Amniotic stem cell (primary cell): ENCODE results near the gene ARSB.
"Not testable (repeated sequence)": the region's sequence is repeated elsewhere in the genome, so short reads cannot be mapped to it uniquely, and the experiment has no call there.

Experiments
- DNase-seq: peaks from one replicate; lab custom pipeline; 2025; lab: John Stamatoyannopoulos, UW

Gene ARSB

DNA sequence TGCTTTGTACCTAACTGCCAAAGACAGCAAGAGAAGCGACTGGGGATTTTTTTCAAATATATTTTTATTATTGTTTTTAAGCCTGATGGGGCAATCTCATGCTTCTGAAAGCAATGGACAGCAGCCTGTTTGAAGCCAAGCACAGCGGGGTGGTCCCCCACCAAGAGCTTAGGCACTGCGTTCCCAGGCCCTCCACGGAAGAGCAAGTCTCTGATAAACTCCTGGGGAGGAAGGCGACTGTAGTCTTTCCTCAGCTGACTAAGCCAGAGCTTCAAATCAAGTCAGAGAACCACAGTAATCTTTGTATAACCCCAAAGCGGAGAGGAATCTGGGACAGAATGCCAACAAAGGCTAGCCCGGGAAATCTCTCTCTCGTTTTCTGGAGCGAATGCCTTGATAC is 54.4 kb downstream of the ARSB start:
- no peak for DNase-seq

DNA sequence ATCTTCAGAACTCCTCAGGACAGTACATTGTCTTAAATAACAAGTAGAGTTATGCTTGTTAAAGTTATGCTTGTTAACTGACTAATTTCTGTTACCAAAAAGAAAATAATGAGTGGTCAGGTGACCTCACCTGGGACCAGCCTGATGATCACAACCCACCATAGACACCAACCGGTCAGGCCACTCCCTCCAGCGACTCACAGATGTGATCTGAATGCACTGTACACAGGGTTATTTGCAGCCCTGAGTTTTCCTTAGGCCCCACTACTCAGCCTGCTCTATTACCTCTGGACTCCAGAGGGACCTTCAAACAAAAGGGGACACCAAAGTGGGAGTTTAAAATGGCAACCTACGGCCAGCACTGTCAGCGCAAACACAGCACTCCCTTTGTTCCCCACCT is 55.3 kb downstream of the ARSB start:
- no peak for DNase-seq

DNA sequence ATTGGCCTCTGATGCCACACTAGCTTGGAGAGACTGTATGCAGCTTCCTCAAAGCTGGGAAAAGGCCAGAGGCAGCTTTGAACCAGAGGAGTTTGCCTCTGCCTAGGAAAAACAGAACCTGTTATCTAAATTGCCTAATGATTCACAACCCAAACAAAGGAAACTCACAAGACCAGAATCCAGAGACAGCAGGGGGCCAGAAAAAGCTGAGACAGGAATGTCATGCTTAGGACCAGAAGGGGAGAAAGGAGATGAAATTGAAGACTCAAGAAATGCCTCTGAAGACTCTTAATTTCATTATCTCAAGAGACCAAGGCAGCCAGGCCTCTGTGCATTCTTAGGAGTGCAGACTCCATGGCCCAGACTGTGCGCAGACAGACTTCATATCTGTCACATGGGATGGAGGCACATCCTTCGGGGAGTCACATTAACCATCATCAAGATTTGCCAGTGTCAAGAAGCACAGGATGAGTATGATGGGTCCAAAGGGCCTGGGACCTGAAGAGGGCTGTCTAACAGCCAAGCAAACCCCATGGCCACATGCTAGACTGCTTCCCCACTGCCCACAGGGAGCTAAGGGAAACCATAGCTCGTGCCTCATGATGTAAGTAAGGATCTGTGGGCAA is 57.3 kb downstream of the ARSB start:
- no peak for DNase-seq

DNA sequence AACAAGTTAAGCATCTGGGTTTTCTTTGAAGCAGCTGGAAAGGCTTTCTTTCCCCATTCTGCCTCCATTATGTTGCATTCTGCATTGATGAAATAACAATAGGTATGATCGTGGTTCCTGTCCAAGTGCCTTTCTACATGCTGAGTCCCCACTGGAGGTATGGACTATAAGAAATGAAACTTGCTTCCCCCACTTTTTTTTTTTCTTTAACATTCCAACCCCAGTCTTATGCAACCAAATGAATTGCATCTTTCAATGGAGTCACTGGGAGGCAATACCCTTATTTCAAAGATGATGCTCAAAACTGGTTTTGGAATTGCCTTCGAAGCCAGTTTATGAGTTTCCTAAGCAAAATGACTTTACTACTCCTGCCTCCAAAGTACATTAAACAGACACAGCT is 58.9 kb downstream of the ARSB start:
- no peak for DNase-seq

DNA sequence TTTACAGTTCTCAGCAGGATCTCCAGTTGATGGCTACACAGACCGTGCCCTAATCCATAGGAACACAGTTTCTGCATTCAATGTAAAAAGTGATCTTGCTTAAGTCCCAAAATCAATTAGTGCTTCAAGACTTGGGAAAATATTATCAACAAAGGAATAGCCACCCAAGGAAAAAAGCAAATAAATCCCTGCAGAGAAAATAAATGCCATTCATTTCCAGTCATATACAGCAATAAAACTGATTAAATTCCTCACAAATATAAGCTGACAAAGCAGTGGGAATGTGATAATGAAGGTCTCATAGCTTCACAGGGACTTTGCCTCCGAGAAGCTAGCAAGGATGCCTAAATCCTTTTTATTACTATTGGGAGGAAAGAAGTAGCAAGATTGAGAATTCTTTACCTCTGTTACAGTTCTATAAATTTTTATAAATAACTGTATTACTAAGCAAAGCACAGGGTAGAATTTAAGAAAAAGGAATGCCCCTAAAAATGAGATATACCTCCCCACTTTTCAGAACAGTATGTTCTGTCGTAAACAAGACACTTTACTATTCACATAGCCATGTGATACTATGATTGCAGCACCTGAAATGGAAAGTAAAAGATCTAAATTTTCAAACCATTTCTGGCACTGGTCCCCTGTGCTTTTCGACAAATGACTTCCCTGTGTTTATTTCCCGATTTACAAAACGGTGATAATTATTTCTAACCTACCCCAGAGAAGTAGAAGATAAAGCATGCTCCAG is 59.8 kb downstream of the ARSB start:
- no peak for DNase-seq

DNA sequence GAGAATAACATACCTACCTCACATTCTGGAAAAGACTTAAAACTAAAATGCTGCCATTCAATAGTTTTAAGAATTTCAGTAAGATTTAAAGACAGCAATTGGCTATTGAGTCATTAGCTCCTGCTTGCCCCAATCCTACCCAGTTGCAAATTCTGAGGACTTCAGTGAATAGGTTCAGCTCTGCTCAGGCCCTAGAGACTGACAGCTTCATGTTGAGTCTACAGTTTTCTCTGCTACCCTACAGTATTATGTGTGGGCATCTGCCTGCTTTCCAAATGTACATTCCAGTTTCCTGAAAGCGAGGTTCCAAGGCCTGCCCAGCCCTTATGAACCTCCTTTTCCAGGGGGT is 61.5 kb downstream of the ARSB start:
- no peak for DNase-seq

DNA sequence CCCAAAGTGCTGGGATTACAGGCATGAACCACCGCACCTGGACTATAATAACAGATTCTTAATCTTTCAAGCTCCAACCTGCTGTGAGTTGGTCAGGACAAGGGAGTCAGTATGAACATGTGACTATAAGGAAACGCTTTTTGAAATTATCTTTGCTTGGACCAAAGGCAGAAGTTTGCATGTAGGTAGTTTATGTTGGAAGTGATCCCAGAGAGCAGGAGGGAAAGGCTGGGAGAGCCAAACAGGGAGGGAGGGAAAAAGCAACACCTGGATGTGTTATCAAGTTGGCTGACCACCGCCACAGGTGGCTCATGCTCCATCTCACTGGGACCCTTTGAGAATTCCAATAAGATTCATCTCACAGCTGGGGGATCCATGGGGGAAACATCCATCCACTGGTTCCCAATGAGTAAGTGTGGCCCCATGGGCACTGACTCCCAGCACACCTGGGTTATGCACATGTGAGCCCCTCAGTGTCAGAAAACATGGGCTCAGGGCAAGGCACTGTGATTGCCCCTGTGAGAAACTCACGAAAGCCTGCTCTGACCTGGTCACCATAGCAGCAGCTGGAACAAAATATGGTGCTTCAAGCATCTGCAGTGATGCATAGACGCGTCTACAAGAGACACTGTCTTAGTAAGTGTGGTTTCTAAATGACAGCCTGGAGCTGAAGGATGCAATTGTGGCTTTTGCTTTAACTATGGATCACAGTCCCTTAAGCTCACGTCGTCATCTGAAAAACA is 62.1 kb downstream of the ARSB start:
- DNase-seq = no peak

DNA sequence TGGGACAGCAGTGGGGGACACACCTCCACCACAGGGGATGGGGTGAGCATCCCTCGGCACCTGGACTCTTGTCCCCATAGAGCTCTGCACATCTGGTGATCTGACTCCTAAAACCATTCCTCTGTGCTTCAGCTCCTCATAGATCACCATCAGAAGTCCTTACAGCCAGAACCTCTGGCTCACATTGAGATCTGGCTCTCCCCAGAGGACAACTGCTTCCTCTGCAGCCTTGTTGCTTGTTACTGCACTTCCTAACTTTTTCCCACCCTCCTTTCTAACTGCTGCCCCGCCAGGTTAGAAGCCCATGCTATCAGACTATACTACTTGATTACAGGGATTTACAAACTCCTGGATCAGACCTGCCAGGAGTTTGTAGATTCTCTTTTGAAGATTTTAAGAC is 64.5 kb downstream of the ARSB start:
- DNase-seq = no peak

DNA sequence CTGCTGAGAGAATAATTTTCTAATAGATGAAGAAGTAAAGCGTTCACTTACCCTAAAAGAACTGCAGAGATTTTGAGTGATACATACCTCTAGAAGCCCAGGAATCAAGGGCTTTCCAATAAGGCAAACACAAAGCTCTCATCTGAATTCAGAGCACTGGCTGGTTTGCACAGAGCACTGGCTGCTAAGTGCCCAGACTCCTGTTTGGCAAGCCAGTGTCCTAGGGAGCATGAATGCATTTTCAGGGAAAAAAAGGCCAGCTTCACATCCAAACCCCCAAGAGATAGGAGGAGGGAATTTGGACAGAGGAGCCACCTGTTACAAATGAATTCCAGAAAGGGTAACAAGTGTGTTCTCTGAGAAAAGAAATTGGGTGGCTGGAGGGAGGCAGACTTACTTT is 65.3 kb downstream of the ARSB start:
- DNase-seq = no peak

DNA sequence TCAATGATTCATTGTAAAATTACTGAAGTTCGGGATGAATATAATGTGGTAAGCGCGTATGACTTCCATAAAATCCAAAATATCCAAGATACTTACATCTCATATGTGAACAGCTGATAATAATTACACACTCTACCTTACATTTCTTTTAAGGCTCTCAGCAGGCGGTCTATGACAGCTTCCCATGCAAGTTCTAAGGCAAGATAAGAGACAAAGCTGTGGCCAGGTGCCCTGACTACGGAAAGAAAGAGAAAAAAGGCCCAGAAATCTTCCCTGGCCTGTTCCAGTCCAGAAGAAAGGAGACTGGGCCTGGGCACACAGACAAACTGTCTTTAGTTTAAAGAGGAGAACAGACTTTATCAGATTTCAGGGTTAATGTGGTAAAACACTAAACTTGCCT is 69.1 kb downstream of the ARSB start:
- no peak for DNase-seq

DNA sequence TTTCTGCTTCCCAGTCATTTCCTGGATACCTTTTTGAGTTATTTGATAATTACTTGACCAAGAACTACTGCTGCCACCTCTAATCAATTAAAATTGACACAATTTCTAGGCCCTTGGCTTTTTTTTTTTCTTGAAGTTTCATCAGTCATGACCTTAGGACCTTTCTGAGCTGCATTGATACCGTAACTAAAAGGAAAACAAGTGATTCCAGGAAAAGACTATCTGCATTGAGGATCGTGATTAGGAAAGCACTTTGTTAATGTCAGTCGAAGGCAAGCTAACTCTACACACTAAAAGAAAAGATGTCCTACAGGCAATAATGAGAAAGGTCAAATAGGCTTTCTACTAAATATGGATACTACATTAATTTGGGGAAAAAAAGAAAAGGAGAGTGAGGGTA is 69.9 kb downstream of the ARSB start:
- DNase-seq = no peak

DNA sequence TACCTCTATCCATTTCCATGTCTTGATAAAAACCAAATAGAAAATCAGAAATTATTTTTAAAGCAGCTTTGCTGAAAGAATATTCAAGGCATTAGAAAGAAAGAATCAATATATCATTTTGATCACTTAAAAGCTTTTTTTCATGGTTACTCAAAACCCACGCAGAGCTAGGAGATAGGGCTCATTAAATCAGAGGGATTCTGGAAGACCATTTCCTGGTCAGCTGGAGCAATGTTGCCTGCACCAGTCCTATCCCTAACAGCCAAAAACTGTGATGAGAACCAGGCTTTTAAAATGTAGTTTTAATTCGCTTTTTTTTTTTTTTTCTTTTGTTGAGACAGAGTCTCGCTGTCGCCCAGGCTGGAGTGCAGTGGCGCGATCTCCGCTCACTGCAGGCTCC is 72.3 kb downstream of the ARSB start:
- no peak for DNase-seq

DNA sequence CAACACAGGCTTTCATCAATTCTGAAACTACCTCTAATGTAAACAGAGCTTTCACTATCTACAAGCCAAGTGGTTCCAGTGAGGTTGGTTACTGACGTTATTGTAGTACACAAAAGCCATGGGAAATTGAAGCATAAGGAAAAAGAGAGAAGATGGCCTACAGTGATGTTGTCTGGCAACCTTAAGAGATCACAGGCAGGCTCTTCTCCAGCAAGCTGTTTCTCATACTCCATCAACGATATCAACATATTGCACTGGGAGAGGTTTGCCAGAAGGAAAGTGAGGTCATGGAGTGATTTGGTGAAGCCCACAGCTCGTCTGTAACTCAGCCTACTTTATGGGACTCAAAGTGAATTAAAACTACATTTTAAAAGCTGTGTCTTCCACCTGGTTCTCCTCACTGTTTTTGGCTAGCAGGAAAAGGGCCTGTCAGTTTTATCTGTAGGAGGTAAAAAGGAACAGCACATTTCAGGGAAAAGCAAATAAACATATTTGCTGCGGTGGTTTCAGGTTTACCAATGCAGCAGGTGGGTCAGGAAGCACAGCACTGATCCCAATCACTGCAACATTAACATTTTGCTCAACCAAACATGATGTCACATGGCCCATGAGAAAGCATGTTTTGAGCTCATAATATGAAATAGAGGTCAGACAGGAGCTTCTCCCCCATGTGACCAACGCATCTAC is 72.9 kb downstream of the ARSB start:
- no peak for DNase-seq

DNA sequence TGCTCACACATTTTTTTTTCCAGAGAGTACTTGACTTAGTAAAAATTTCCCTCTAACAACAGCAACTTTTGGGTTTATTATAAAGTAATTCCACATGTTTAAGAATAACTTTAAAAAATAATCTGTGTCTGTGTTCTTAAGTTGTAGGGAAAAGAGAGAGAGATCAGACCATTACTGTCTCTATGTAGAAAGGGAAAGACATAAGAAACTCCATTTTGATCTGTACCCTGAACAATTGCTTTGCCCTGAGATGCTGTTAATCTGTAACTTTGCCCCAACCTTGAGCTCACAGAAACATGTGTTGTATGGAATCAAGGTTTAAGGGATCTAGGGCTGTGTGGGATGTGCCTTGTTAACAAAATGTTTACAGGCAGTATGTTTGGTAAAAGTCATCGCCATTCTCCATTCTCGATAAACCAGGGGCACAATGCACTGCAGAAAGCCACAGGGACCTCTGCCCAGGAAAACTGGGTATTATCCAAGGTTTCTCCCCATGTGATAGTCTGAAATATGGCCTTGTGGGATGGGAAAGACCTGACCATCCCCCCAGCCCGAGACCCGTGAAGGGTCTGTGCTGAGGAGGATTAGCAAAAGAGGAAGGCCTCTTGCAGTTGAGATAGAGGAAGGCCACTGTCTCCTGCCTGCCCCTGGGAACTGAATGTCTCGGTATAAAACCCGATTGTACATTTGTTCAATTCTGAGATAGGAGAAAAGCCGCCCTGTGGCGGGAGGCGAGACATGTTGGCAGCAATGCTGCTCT is 75.7 kb downstream of the ARSB start:
- DNase-seq = not testable (repeated sequence)

DNA sequence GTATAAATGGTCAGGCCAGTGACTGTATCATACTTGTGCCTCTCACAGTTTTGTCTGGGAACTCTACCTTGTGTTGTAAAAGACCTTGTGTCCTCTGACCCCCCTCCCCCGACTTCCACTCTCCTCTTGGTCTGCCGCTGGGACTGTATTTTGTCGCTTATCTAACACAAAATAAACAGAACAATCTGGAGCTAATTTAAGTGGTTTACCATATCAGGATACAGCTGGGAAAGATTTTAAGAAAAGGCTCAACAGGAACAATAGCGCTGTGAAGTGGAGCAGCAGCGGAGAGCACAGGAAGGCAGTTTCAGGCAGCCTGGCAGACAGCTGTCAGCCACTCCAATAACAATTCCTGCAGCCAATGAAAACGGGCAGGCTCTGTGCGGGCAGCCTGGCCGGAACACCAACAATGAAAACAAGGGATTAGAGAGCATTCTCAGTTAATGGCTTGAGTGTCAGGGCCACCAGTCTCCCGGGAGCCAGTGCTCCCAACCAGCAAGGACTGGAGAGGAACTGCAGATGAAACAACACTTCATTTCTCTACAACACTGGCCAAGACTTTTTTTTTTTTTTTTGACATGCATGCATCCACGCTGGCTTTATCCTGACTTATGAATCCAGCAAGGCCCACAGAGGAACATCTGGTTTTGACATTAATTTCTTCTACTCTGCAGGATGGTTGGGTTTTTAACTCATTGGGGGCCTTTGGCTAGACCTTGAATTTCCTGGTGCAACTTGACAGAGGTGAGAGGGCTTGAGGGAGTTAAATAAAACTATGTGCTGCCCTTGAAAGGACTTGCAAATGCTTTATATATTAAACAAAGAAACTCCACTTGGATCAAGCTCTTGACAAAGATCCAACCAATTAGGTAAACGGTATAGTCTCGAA is 76.7 kb downstream of the ARSB start:
- DNase-seq = no peak

DNA sequence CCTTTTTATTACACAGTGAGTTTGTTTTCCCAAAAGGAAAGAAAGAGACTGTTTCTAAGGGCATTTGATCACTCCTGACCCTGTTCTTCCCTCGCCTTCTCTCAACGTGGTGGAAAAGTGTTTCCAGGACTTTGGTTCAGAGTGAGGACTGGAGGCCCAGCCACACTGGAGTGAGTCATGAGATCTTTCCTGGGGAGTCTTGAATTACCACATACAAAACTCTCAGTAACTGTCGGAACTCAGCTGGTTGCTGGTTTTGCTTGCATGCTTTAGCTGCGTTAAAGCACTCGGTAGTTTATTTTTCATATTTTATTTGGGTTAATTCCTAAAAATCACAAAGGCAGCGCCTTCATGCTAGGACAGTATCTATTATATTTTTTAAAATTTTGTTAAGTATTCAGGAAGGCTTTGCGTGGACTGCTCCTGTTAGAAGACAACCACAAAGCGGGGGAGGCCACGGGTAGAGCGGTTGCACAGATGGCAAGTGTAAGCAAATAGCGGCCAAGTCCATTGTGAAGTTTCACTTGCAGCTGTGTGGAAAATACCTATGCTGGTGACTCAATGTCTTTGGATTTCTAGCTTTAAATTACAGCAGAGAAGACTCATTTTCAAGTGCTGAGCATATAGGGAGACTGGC is 77.7 kb downstream of the ARSB start:
- peak; percentile 68 for DNase-seq

DNA sequence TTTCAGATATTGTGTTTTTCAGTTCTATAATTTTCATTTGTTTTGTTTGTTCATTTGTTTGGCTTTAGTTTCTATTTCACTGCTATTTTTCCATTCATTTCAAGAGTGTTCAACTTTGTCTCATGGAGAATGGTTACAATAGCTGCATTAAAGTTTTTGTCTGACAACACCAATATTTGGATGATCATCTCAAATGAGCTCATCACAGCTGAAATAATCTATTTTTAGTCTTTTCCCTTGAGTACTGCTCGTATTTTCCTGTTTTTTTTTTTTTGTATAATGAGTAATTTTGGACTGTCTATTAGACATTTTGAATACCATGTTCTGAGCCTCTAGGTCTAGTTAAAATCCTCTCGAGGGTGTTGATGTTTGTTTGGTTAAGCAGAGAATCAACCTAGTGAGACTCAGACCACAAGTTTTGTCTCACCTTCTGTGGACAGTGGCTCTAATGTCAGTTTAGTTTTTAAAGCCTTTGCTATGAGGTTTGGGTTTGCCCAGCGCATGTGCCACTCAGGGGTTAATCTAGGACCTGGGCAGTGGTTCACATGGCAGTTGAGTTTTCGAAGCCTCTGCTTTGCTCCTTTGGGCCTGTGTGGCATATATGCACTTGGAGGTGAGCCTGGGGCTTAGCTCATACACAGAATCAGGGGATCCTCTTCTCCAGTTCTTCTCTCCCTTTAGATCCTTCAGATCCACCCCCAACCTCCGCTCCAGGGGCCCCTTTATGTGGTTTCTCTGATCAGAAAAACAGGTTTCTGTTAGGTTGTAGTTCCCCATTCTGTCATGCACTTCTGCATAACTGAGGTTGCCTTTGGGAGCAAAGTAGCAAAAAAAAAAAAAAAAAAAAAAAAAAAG is 79.8 kb downstream of the ARSB start:
- no peak for DNase-seq

DNA sequence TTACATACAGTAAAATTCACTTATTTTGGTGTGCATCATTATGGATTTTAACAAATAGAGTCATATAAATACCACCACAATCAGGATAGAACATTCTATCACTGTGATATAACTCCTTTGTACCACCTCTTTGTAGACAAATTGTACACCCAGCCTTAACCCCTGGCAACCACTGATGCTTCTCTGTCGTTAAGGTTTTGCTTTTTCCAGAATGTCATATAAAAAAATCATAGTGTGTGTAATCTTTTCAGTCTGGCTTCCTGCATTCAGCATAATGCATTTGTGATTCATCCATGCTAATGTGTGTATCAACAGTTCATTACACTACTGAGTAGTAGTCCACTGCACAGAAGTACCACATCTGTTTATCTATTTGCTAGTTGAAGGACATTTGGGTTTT is 81.2 kb downstream of the ARSB start:
- DNase-seq = no peak

DNA sequence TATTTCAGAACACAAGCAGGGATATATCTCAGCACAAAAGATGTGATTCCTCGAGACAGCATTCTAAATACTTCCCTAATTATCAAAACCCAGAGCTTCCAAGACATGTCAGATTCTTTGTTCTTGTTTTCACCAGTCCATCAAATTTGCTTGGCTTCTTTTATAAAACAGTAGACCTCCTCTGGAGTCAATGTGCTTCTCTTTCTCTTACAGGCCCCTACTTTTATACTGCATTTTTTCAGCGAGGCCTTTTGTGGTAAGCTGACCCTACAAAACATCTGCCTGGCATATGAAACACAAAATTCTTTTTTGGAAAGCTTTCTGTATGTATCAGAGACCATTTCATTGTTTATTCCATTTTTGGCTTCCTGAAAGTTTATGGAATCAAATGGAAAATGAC is 81.8 kb downstream of the ARSB start:
- no peak for DNase-seq

DNA sequence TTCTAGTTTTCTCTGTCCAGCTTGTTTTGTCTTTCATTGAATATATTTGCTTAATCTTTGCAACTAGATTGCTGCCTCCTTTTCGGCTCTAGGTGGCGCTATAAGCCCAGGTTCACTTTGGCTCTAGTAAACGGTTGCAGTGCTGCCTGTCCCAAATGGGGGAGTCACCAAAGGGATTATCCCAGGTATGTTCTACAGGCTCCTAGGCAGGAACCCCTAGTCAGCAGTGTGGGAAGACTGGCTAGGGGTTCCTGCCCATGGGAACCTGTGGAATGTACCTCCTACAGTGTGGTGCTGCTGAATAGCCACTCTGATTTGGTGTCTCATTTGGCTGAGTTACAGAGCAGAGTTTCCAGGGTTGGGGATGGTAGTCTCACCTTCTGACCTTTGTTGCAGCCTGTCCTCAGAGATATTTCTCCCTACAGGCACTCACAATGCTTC is 85.2 kb downstream of the ARSB start:
- no peak for DNase-seq
